ENCODE results near the gene TMEM209.

The TMEM209 gene

GRCh38 chr7:130180571-130181262 is 24.5 kb downstream of the TMEM209 start:
- TF ChIP-seq CTCF (conservative IDR thresholded peaks at IDR 0.05; ENCODE audit: low read depth, low read length): no peak
- H3K4me3 ChIP-seq (ENCODE audit: low read length): no peak overlapping the region
- DNase-seq (ENCODE audit: low read depth): no peak

GRCh38 chr7:130179631-130180030 is 25.6 kb downstream of the TMEM209 start:
- H3K4me3 ChIP-seq (ENCODE audit: low read length): no peak overlapping the region
- no peak for TF ChIP-seq CTCF (conservative IDR thresholded peaks at IDR 0.05; ENCODE audit: low read depth, low read length)
- DNase-seq (ENCODE audit: low read depth): no peak

- no peak for TF ChIP-seq CTCF (conservative IDR thresholded peaks at IDR 0.05; ENCODE audit: low read depth, low read length)
- no peak overlapping the region for H3K4me3 ChIP-seq (ENCODE audit: low read length)
- no peak for DNase-seq (ENCODE audit: low read depth)
Measured at GRCh38 chr7:130178251-130178650, 27.0 kb downstream of the TMEM209 start.

- no peak overlapping the region for H3K4me3 ChIP-seq (ENCODE audit: low read length)
- no peak for TF ChIP-seq CTCF (conservative IDR thresholded peaks at IDR 0.05; ENCODE audit: low read depth, low read length)
- DNase-seq (ENCODE audit: low read depth): no peak
Measured at GRCh38 chr7:130174237-130174959, 30.8 kb downstream of the TMEM209 start.

- TF ChIP-seq CTCF (conservative IDR thresholded peaks at IDR 0.05; ENCODE audit: low read depth, low read length): no peak
- H3K4me3 ChIP-seq (ENCODE audit: low read length): no peak overlapping the region
- DNase-seq (ENCODE audit: low read depth): no peak
Measured at GRCh38 chr7:130162196-130162595, 43.0 kb downstream of the TMEM209 start.

GRCh38 chr7:130160455-130160854 is 44.8 kb downstream of the TMEM209 start:
- no peak overlapping the region for H3K4me3 ChIP-seq (ENCODE audit: low read length)
- DNase-seq (ENCODE audit: low read depth): no peak
- no peak for TF ChIP-seq CTCF (conservative IDR thresholded peaks at IDR 0.05; ENCODE audit: low read depth, low read length)

GRCh38 chr7:130160023-130160422 is 45.2 kb downstream of the TMEM209 start:
- no peak overlapping the region for H3K4me3 ChIP-seq (ENCODE audit: low read length)
- no peak for DNase-seq (ENCODE audit: low read depth)
- TF ChIP-seq CTCF (conservative IDR thresholded peaks at IDR 0.05; ENCODE audit: low read depth, low read length): no peak
